IMR-90 (cell line): ENCODE results near the gene PGPEP1. TPM values are rescaled to one million over a fixed set of nuclear protein-coding genes. Genes with fewer than 3 reads are reported as not detected.

Experiments
- ATAC-seq: fragments of 200-7000 bp; cut with Tn5 transposase; 2 replicates; pipeline ENCODE4 v1.9.1; 2020; ENCODE audit warnings: low read depth, mild to moderate bottlenecking, moderate library complexity
- BruUV-seq: library from RNA; stranded (reverse); fragments of 400-500 nt; replicated peaks from 2 replicates; lab custom pipeline; 2021; lab: Mats Ljungman, UMichigan
- CTCF ChIA-PET: fragments of 300-600 bp; formaldehyde crosslinking; extraction: SDS; loops from one replicate; lab custom pipeline; 2021; ENCODE audit warnings: antibody characterized with exemption; lab: Yijun Ruan, JAX
- POLR2A ChIA-PET: fragments of 300-600 bp; sonication (Branson Sonifier 250); formaldehyde crosslinking; loops from one replicate; lab custom pipeline; 2022; ENCODE audit warnings: antibody characterized with exemption; ENCODE audit not compliant: unreplicated experiment; lab: Charles Lee
- DNase-seq: peaks from one replicate; pipeline ENCODE4 v3.0.0; 2013
- H2AFZ ChIP-seq: replicated peaks from 2 replicates; pipeline ENCODE3; 2013; ENCODE audit warnings: low read length, mild to moderate bottlenecking; ENCODE audit not compliant: poor library complexity
- H2AK5ac ChIP-seq: 2 replicates; pipeline ENCODE4 v1.6.1; 2013; ENCODE audit warnings: low read depth, low read length, inconsistent platforms
- H2AK9ac ChIP-seq: replicated peaks from 2 replicates; pipeline ENCODE3; 2013; ENCODE audit warnings: mild to moderate bottlenecking, low read depth, low read length, moderate library complexity; ENCODE audit not compliant: poor library complexity
- H2BK120ac ChIP-seq: 2 replicates; pipeline ENCODE4 v1.6.1; 2013; ENCODE audit warnings: low read depth, low read length, inconsistent platforms
- H2BK15ac ChIP-seq: 3 replicates; pipeline ENCODE4 v1.6.1; 2013; ENCODE audit warnings: low read depth, low read length, inconsistent platforms
- H2BK20ac ChIP-seq: 2 replicates; pipeline ENCODE4 v1.6.1; 2013; ENCODE audit warnings: low read depth, mild to moderate bottlenecking, inconsistent platforms, low read length, moderate library complexity
- H2BK5ac ChIP-seq: 2 replicates; pipeline ENCODE4 v1.6.1; 2013; ENCODE audit warnings: mild to moderate bottlenecking, low read depth, low read length, inconsistent platforms; ENCODE audit not compliant: poor library complexity, severe bottlenecking
- H3K14ac ChIP-seq: replicated peaks from 2 replicates; pipeline ENCODE4 v1.6.1; 2013; ENCODE audit warnings: low read depth, low read length, inconsistent platforms
- H3K18ac ChIP-seq: 2 replicates; pipeline ENCODE4 v1.6.1; 2013; ENCODE audit warnings: low read depth, low read length, control low read depth
- H3K23ac ChIP-seq: 2 replicates; pipeline ENCODE4 v1.6.1; 2013; ENCODE audit warnings: low read depth, low read length, inconsistent platforms
- H3K27ac ChIP-seq: 2 replicates; pipeline ENCODE4 v1.5.1; 2013; ENCODE audit warnings: mild to moderate bottlenecking, control low read depth, low read length; ENCODE audit not compliant: insufficient read depth
- H3K27me3 ChIP-seq: 2 replicates; pipeline ENCODE4 v1.6.1; 2013; ENCODE audit warnings: low read length; ENCODE audit not compliant: control insufficient read depth, insufficient read depth
- H3K36me3 ChIP-seq: 2 replicates; pipeline ENCODE4 v1.6.1; 2013; ENCODE audit warnings: low read length, mixed read lengths; ENCODE audit not compliant: control insufficient read depth, insufficient read depth
- H3K4ac ChIP-seq: 2 replicates; pipeline ENCODE4 v1.6.1; 2013; ENCODE audit warnings: low read depth, low read length, inconsistent platforms
- H3K4me1 ChIP-seq: 2 replicates; pipeline ENCODE4 v1.6.1; 2013; ENCODE audit warnings: low read length, mixed read lengths; ENCODE audit not compliant: control insufficient read depth, insufficient read depth
- H3K4me2 ChIP-seq: 2 replicates; pipeline ENCODE4 v1.6.1; 2013; ENCODE audit warnings: low read depth, mild to moderate bottlenecking, control low read depth, low read length, moderate library complexity
- H3K4me3 ChIP-seq: 2 replicates; pipeline ENCODE4 v1.5.1; 2013; ENCODE audit warnings: low read depth, mild to moderate bottlenecking, control low read depth, low read length, moderate library complexity; ENCODE audit not compliant: insufficient read depth
- H3K56ac ChIP-seq: 2 replicates; pipeline ENCODE4 v1.6.1; 2013; ENCODE audit warnings: low read length, inconsistent platforms; ENCODE audit not compliant: insufficient read depth; ENCODE audit errors: extremely low read depth
- H3K79me1 ChIP-seq, 2 experiments: 2 replicates each; pipeline ENCODE4 v1.6.1; 2013; ENCODE audit warnings: low read length in 2 of 2, inconsistent platforms in 1 of 2, low read depth in 1 of 2
- H3K9ac ChIP-seq: 2 replicates; pipeline ENCODE4 v1.6.1; 2013; ENCODE audit warnings: low read depth, low read length, control low read depth
- H3K9me1 ChIP-seq: 2 replicates; pipeline ENCODE4 v1.6.1; 2013; ENCODE audit warnings: low read length, inconsistent platforms; ENCODE audit not compliant: insufficient read depth
- H3K9me3 ChIP-seq: 2 replicates; pipeline ENCODE4 v1.6.1; 2013; ENCODE audit warnings: low read length; ENCODE audit not compliant: control insufficient read depth, insufficient read depth
- H4K20me1 ChIP-seq: 2 replicates; pipeline ENCODE4 v1.6.1; 2013; ENCODE audit warnings: low read length, inconsistent platforms; ENCODE audit not compliant: insufficient read depth
- H4K5ac ChIP-seq: 2 replicates; pipeline ENCODE4 v1.6.1; 2013; ENCODE audit warnings: mild to moderate bottlenecking, low read depth, low read length, control low read depth
- H4K8ac ChIP-seq, 2 experiments: 2 replicates each; pipeline ENCODE4 v1.6.1; 2013; ENCODE audit warnings: low read depth in 2 of 2, low read length in 2 of 2, control low read depth in 1 of 2, inconsistent platforms in 1 of 2
- H4K91ac ChIP-seq: 2 replicates; pipeline ENCODE4 v1.6.1; 2013; ENCODE audit warnings: low read depth, low read length, inconsistent platforms; ENCODE audit not compliant: insufficient read depth
- BHLHE40 ChIP-seq: fragments of 150-350 bp; IDR thresholded peaks from 2 replicates; pipeline ENCODE4 v1.6.1; 2016; ENCODE audit warnings: mild to moderate bottlenecking, low read depth, low read length
- CEBPB ChIP-seq: IDR thresholded peaks from 2 replicates; pipeline ENCODE4 v1.6.1; 2012; ENCODE audit warnings: low read depth, low read length, improper control_type of control experiment
- FOS ChIP-seq: fragments of 150-350 bp; IDR thresholded peaks from 2 replicates; pipeline ENCODE4 v1.6.1; 2016; ENCODE audit warnings: low read depth, low read length
- MAFK ChIP-seq: IDR thresholded peaks from 2 replicates; pipeline ENCODE4 v1.6.1; 2012; ENCODE audit warnings: low read depth, low read length, improper control_type of control experiment
- MXI1 ChIP-seq: IDR thresholded peaks from 2 replicates; pipeline ENCODE4 v1.6.1; 2012; ENCODE audit warnings: low read depth, mild to moderate bottlenecking, low read length, moderate library complexity, borderline replicate concordance
- NFE2L2 ChIP-seq: fragments of 150-350 bp; IDR thresholded peaks from 2 replicates; pipeline ENCODE4 v1.6.1; 2016; ENCODE audit warnings: low read depth, mild to moderate bottlenecking, low read length
- POLR2A ChIP-seq: IDR thresholded peaks from 2 replicates; pipeline ENCODE4 v1.6.1; 2012; ENCODE audit warnings: mild to moderate bottlenecking, low read depth, low read length
- RAD21 ChIP-seq: IDR thresholded peaks from 2 replicates; pipeline ENCODE4 v1.6.1; 2012; ENCODE audit warnings: low read length, improper control_type of control experiment
- RCOR1 ChIP-seq: IDR thresholded peaks from 2 replicates; pipeline ENCODE4 v1.6.1; 2012; ENCODE audit warnings: mild to moderate bottlenecking, low read length, improper control_type of control experiment; ENCODE audit not compliant: insufficient replicate concordance
- RFX5 ChIP-seq: IDR thresholded peaks from 2 replicates; pipeline ENCODE4 v1.8.0; 2012; ENCODE audit warnings: low read depth, mild to moderate bottlenecking, low read length, moderate library complexity
- SMC3 ChIP-seq: fragments of 150-350 bp; IDR thresholded peaks from 2 replicates; pipeline ENCODE4 v1.6.1; 2016; ENCODE audit warnings: low read depth, mild to moderate bottlenecking, antibody characterized with exemption, low read length, moderate library complexity
- USF2 ChIP-seq: fragments of 150-350 bp; IDR thresholded peaks from 2 replicates; pipeline ENCODE4 v1.6.1; 2017; ENCODE audit warnings: mild to moderate bottlenecking, antibody characterized with exemption, low read length, low read depth
- WGBS, 2 experiments: methylation state at CpG; one replicate each; pipeline versions ENCODE4 v1.1.5 to v1.1.7; 2013; ENCODE audit warnings: missing lambda C conversion rate in 2 of 2; ENCODE audit not compliant: insufficient read length in 1 of 2; ENCODE audit errors: extremely low coverage in 2 of 2; 5-methylcytosine and 5-hydroxymethylcytosine counted together
- dilution Hi-C: fragments of 300-500 bp; cut with HindIII; formaldehyde crosslinking; loops from one replicate; pipeline ENCODE4 v1.14.3; 2018; ENCODE audit warnings: low sequenced_read_pairs; ENCODE audit not compliant: unreplicated experiment
- in situ Hi-C: fragments of 300-500 bp; cut with MboI; formaldehyde crosslinking; loops from 3 replicates; pipeline ENCODE4 v1.14.3; 2019; ENCODE audit warnings: low sequenced_read_pairs, inconsistent platforms, mixed read lengths
- intact Hi-C: fragments of 100-400 bp; cut with micrococcal nuclease; formaldehyde crosslinking; loops from 2 replicates; pipeline ENCODE4 v1.10.0; 2022
- polyA plus RNA-seq, 3 experiments: library from polyadenylated mRNA; depleted of rRNA; stranded (reverse); fragments of >200 nt; gene quantifications; 2 replicates each; pipeline ENCODE4 v1.2.3, GENCODE V29; 2012; ENCODE audit warnings: low replicate concordance in 1 of 3
- total RNA-seq: library from RNA; depleted of rRNA; stranded (reverse); fragments of >200 nt; gene quantifications from 2 replicates; pipeline ENCODE4 v1.2.3, GENCODE V29; 2012
- TF ChIP-seq, protein P1 (sequence below): conservative IDR thresholded peaks from 2 replicates; pipeline ENCODE4 v1.5.1; 2012; ENCODE audit warnings: mild to moderate bottlenecking, low read depth, low read length, improper control_type of control experiment

PGPEP1 gene
- total and polyA plus RNA-seq, 2 of the 4 experiments (the other 2 are of a cell fraction) = 11.8 to 14.3 TPM

DNA sequence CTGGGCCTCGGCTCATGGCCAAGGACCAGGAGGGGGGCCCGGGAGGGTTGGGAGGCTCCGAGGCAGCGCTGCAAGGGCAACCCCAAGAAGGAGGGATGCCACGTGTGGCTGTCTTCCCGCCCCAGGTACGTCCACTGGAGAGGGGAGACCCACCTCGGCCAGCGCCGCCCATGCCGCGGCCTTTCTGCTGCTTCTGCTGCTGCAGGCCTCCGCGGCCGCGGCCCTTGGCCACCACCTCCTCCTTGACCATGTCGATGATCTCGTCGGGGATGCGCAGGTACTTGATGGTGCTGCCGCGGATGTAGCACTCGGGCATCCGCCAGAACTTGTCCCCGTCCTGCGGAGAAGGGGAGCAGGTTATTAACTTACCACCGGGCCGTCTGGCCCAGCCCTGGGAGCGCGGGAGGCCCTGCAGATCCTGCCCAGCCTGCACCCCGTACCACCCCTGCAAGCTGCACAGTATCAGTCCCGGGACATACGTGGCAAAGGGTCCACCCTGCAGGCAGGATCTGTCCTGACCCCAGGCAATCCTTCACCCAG lies 30.8 kb upstream of the PGPEP1 start:
- H3K23ac ChIP-seq = no peak overlapping the region
- no peak overlapping the region for H2AFZ ChIP-seq
- H4K91ac ChIP-seq = no peak overlapping the region
- no peak overlapping the region for H2BK120ac ChIP-seq
- no peak overlapping the region for H3K18ac ChIP-seq
- no peak overlapping the region for H2BK5ac ChIP-seq
- H4K8ac ChIP-seq = no peak overlapping the region
- peaks cover 7 to 35% of the 10 kb centered on the region in 2 experiments for H3K79me1 ChIP-seq
- peaks cover 34% of the 10 kb centered on the region for H3K36me3 ChIP-seq
- no peak overlapping the region for H3K4ac ChIP-seq
- TF ChIP-seq USF2 = no peak
- TF ChIP-seq FOS = no peak
- TF ChIP-seq NFE2L2 = no peak
- TF ChIP-seq MXI1 = no peak
- TF ChIP-seq RFX5 = no peak
- TF ChIP-seq POLR2A = no peak
- no peak for TF ChIP-seq RAD21
- no peak for TF ChIP-seq SMC3
- TF ChIP-seq RCOR1 = no peak
- TF ChIP-seq, protein P1, sequence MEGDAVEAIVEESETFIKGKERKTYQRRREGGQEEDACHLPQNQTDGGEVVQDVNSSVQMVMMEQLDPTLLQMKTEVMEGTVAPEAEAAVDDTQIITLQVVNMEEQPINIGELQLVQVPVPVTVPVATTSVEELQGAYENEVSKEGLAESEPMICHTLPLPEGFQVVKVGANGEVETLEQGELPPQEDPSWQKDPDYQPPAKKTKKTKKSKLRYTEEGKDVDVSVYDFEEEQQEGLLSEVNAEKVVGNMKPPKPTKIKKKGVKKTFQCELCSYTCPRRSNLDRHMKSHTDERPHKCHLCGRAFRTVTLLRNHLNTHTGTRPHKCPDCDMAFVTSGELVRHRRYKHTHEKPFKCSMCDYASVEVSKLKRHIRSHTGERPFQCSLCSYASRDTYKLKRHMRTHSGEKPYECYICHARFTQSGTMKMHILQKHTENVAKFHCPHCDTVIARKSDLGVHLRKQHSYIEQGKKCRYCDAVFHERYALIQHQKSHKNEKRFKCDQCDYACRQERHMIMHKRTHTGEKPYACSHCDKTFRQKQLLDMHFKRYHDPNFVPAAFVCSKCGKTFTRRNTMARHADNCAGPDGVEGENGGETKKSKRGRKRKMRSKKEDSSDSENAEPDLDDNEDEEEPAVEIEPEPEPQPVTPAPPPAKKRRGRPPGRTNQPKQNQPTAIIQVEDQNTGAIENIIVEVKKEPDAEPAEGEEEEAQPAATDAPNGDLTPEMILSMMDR = no peak
- no peak for TF ChIP-seq MAFK
- no peak for TF ChIP-seq CEBPB
- no peak for TF ChIP-seq BHLHE40
- dilution Hi-C loops = no loop called here
- no peak overlapping the region for H3K14ac ChIP-seq
- no peak overlapping the region for H2BK15ac ChIP-seq
- ChIA-PET CTCF (no interaction called here), POLR2A (no interaction called here)
- in situ Hi-C loops = no loop called here
- intact Hi-C loops = no loop called here
- H3K27ac ChIP-seq = no peak overlapping the region
- no peaks in the 10 kb centered on the region for H3K27me3 ChIP-seq
- 91% methylated on average over 29 of the region's 33 CpGs; no CpG with 5 or more reads in 1 of the 2 experiments for WGBS, 2 experiments
- no peak overlapping the region for H3K4me3 ChIP-seq
- no peak overlapping the region for H4K5ac ChIP-seq
- H2BK20ac ChIP-seq = no peak overlapping the region
- DNase-seq = no peak
- H2AK5ac ChIP-seq = no peak overlapping the region
- H2AK9ac ChIP-seq = no peak overlapping the region
- no peak for ATAC-seq
- no peak overlapping the region for H3K56ac ChIP-seq
- no peaks in the 10 kb centered on the region for H4K20me1 ChIP-seq
- H3K9me3 ChIP-seq = no peaks in the 10 kb centered on the region
- H3K9me1 ChIP-seq = 0 out of 2 replicates have a peak, but pooled peaks cover 3% of the 10 kb centered on the region
- H3K9ac ChIP-seq = no peak overlapping the region
- H3K4me1 ChIP-seq = peaks cover 11% of the 10 kb centered on the region
- no TSS peak for BruUV-seq
- H3K4me2 ChIP-seq = no peak overlapping the region
